Neural progenitor cell (in vitro differentiated cells): Measurements from ENCODE around the gene C9. TPM values are rescaled to one million over a fixed set of nuclear protein-coding genes. Genes with fewer than 3 reads are reported as not detected.
"Not testable (repeated sequence)": the region's sequence is repeated elsewhere in the genome, so short reads cannot be mapped to it uniquely, and the experiment has no call there.

Source experiments
- DNase-seq: peaks from one replicate; pipeline ENCODE4 v3.0.0-alpha.2; 2016; ENCODE audit warnings: low spot score
- H2AFZ ChIP-seq: fragments of 200-600 bp; sonication (generic); replicated peaks from 2 replicates; pipeline ENCODE4 v1.6.1; 2016; ENCODE audit warnings: antibody characterized with exemption
- H3F3A ChIP-seq: fragments of 200-600 bp; sonication (generic); 2 replicates; pipeline ENCODE4 v1.6.1; 2016; ENCODE audit warnings: antibody characterized with exemption, low read depth
- H3K27ac ChIP-seq: fragments of 200-600 bp; sonication (generic); 2 replicates; pipeline ENCODE4 v1.5.1; 2016; ENCODE audit warnings: mild to moderate bottlenecking
- H3K27me3 ChIP-seq: fragments of 200-600 bp; sonication (generic); 2 replicates; pipeline ENCODE4 v1.6.1; 2016; ENCODE audit warnings: mild to moderate bottlenecking, moderate library complexity
- H3K36me3 ChIP-seq: fragments of 200-600 bp; sonication (generic); 2 replicates; pipeline ENCODE4 v1.5.1; 2016
- H3K4me1 ChIP-seq: fragments of 200-600 bp; sonication (generic); 2 replicates; pipeline ENCODE4 v1.6.1; 2016; ENCODE audit warnings: mixed run types
- H3K4me2 ChIP-seq: fragments of 200-600 bp; sonication (generic); 2 replicates; pipeline ENCODE4 v1.6.1; 2016
- H3K4me3 ChIP-seq: fragments of 200-600 bp; sonication (generic); 2 replicates; pipeline ENCODE4 v1.5.1; 2016
- H3K79me2 ChIP-seq: fragments of 200-600 bp; sonication (generic); 2 replicates; pipeline ENCODE4 v1.6.1; 2016; ENCODE audit warnings: low read depth
- H3K9ac ChIP-seq: fragments of 200-600 bp; sonication (generic); 2 replicates; pipeline ENCODE4 v1.6.1; 2016
- H3K9me3 ChIP-seq: fragments of 200-600 bp; sonication (generic); 2 replicates; pipeline ENCODE4 v1.5.1; 2016; ENCODE audit warnings: low read depth
- H4K20me1 ChIP-seq: fragments of 200-600 bp; sonication (generic); 2 replicates; pipeline ENCODE4 v1.6.1; 2016; ENCODE audit warnings: low read depth
- H3K27ac Mint-ChIP-seq: 3 replicates; pipeline ENCODE4 v1.8.0; 2021; ENCODE audit warnings: mixed read lengths
- H3K27me3 Mint-ChIP-seq: 2 replicates; pipeline ENCODE4 v1.8.0; 2022; ENCODE audit warnings: low read depth, mild to moderate bottlenecking, inconsistent platforms, moderate library complexity, mixed read lengths; ENCODE audit not compliant: insufficient read depth
- H3K36me3 Mint-ChIP-seq: 3 replicates; pipeline ENCODE4 v1.8.0; 2021; ENCODE audit warnings: mixed read lengths
- H3K4me1 Mint-ChIP-seq: 3 replicates; pipeline ENCODE4 v1.8.0; 2021; ENCODE audit warnings: mixed read lengths
- H3K4me3 Mint-ChIP-seq: 3 replicates; pipeline ENCODE4 v1.8.0; 2021; ENCODE audit warnings: mild to moderate bottlenecking, moderate library complexity, mixed read lengths
- H3K9me3 Mint-ChIP-seq: 3 replicates; pipeline ENCODE4 v1.8.0; 2020; ENCODE audit warnings: mixed read lengths
- CTCF ChIP-seq: fragments of 200-600 bp; sonication (generic); IDR thresholded peaks from 2 replicates; pipeline ENCODE4 v1.5.1; 2017; ENCODE audit warnings: antibody characterized with exemption, mild to moderate bottlenecking
- EZH2 ChIP-seq: fragments of 200-600 bp; sonication (generic); IDR thresholded peaks from 2 replicates; pipeline ENCODE4 v1.6.1; 2017; ENCODE audit warnings: antibody characterized with exemption, mild to moderate bottlenecking, moderate library complexity
- EZH2phosphoT487 ChIP-seq: fragments of 200-600 bp; sonication (generic); IDR thresholded peaks from 2 replicates; pipeline ENCODE4 v1.6.1; 2017; ENCODE audit warnings: antibody characterized with exemption
- total RNA-seq: library from RNA; depleted of rRNA; stranded (reverse); fragments of >200 nt; gene quantifications from 2 replicates; pipeline ENCODE4 v1.2.3, GENCODE V29; 2015; ENCODE audit warnings: low replicate concordance

Gene C9
- total RNA-seq, 1 donor from 2014 or later = not detected

GRCh38 chr5:39235648-39236047 is 128.6 kb downstream of the C9 start:
- no peaks in the 10 kb centered on the region for H3K9me3 ChIP-seq
- no peaks in the 10 kb centered on the region for H3K4me1 ChIP-seq
- DNase-seq = no peak
- H3K4me3 Mint-ChIP-seq = no peak overlapping the region
- no peaks in the 10 kb centered on the region for H3F3A ChIP-seq
- no peak overlapping the region for H2AFZ ChIP-seq
- no peaks in the 10 kb centered on the region for H3K9me3 Mint-ChIP-seq
- no peaks in the 10 kb centered on the region for H4K20me1 ChIP-seq
- H3K27me3 Mint-ChIP-seq = no peaks in the 10 kb centered on the region
- H3K27me3 ChIP-seq = no peaks in the 10 kb centered on the region
- H3K27ac Mint-ChIP-seq = no peak overlapping the region
- no peaks in the 10 kb centered on the region for H3K36me3 ChIP-seq
- H3K4me2 ChIP-seq = no peak overlapping the region
- no peak overlapping the region for H3K9ac ChIP-seq
- no peak for TF ChIP-seq EZH2phosphoT487
- no peak for TF ChIP-seq CTCF
- TF ChIP-seq EZH2 = no peak
- H3K36me3 Mint-ChIP-seq = no peaks in the 10 kb centered on the region
- H3K79me2 ChIP-seq = no peaks in the 10 kb centered on the region
- no peak overlapping the region for H3K4me3 ChIP-seq
- no peaks in the 10 kb centered on the region for H3K4me1 Mint-ChIP-seq
- H3K27ac ChIP-seq = no peak overlapping the region

GRCh38 chr5:39234494-39234893 is 129.8 kb downstream of the C9 start:
- H3K27ac Mint-ChIP-seq, H3K4me3 Mint-ChIP-seq, H3K27me3 ChIP-seq: not testable (repeated sequence)

More at GRCh38 chr5:39234494-39234893, 129.8 kb downstream of the C9 start:
- H3K9me3 ChIP-seq, H3K4me3 ChIP-seq, H2AFZ ChIP-seq, H3K27me3 Mint-ChIP-seq, H3K4me1 ChIP-seq, H3F3A ChIP-seq, H3K4me2 ChIP-seq, H3K36me3 Mint-ChIP-seq, H4K20me1 ChIP-seq, DNase-seq, H3K9ac ChIP-seq, H3K9me3 Mint-ChIP-seq, H3K27ac ChIP-seq, H3K79me2 ChIP-seq, H3K36me3 ChIP-seq, H3K4me1 Mint-ChIP-seq: not testable (repeated sequence)

Other genes with a start within 250 kb of the C9 start
- gene FYB1, start 144.9 kb downstream of the C9 start, total RNA-seq = not detected in 2 replicates
- 9.9 and 10.3 TPM in 2 replicates for gene DAB2, start 60.5 kb upstream of the C9 start, total RNA-seq